ENCODE data around the gene GOLPH3. TPM values are rescaled to one million over a fixed set of nuclear protein-coding genes. Genes with fewer than 3 reads are reported as not detected.
A peak's percentile ranks its signal among the peaks of the same experiment; 100 is the strongest.
"Not testable (repeated sequence)": the region's sequence is repeated elsewhere in the genome, so short reads cannot be mapped to it uniquely, and the experiment has no call there.

Gene GOLPH3
- 154 TPM for total RNA-seq

DNA sequence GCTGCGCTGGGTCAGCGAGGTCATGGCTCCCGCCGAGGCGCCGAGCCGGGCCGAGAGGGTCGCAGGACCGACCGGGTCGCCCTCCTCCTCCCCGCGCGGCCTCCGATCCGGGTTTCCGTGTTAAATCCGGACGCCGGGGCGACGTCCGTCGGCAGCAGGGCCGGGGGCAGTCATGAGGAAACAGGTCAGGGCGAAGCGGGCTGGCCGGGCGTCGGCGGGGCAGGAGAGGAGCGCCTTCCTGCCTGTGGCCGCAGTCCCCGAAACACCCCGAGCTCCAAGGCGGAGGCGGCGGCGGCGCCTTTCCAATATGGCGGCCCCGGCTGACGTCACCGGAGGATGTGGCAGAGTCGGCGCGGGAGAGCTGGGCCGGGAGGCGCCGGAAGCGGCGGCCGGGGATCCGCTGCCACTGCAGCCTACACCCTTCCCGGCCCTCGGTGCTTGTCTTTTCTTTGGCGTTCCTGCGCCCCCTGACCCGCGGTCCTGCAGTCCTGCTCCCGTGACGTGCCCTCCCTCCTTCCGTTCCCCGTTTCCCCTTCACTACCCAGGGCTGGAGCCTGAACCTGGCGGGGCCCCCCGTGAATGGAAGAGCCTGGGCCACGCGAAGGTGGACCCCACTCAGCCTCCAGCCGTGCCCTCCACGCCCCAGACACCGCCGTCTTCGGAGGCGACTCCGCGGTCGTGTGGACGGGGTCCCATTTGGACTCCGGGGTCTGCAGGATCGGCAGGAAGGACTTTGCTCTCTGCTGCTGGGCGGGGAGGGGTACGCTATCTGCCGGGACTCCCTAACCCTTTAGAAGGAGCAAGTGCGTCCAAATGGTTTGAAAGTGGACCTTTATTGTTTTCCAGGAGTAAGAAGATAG, at the start of gene GOLPH3:
Gene GOLPH3, minus strand, starts transcription at position 309 of the 860 bp plus-strand sequence. Its CDS starts 285 bp downstream, at position 24.
- DNase-seq (ENCODE audit: low spot score) = peak; percentile 93

DNA sequence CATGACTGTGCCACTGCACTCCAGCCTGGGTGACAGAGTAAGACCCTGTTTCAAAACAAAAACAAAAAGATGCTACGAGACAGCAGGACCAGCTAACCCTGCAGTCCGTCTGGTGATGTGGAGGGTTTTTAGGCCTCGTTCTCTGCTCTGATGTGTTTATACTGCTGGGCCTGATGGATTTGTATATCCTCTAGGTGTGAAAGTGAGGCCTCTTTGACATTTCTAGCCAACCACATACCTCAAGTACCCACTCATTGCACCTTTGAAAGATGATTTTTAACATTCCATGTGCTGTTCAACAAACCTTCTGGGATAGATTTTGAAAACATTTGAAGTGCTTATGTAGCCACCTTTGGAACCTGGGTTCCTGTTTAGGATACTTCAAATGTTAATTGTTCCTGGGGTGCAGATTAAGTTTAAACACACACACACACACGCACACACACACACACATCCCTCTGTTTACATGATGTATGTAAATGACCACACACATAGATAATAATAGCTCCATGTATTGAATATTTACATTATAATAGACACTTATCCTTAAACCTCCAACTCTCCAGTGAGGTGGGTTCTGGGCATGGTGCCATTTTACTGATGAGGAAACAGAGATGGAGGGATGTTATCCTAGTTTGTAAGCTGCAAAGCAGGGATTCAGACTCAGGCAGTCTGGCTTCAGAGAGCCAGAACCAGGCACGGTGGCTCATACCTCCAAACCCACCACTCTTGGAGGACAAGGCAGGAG, 48.8 kb upstream of the GOLPH3 start:
- no peak for DNase-seq (ENCODE audit: low spot score)

DNA sequence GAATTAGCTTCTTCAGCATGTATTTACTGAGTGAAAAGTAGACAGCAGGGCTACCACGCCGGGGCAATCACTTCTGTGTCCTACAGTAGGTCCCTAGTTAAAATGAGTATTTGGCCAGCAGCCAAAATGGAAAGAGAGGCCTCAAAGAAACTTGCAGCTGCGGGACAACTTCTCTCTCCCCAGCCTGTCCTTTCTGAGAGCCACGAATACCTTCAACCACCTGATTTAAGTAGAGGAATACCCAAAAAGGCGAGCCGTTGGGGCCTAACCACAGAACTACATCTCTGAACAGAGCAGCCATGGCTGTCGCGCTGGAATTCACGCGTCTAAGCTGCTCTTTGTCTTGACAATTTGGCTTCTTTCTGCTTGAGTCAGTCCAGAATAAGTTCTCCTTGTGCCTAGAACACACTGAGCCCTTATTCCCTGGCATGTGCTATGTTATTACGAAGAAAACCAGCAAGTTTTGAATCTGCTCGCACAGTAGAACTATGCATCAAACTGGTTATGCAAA, 43.8 kb upstream of the GOLPH3 start:
- DNase-seq (ENCODE audit: low spot score) = no peak

DNA sequence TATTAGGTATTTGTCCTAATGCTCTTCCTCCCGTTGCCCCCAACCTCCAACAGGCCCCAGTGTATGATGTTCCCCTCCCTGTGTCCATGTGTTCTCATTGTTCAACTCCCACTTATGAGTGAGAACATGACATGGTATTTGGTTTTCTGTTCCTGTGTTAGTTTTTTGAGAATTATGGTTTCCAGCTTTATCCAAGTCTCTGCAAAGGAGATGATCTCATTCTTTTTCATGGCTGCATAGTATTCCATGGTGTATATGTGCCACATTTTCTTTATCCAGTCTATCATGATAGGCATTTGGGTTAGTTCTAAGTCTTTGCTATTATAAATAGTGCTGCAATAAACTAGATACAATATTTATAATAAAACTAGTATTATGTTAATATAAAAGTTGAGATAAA, 40.2 kb upstream of the GOLPH3 start:
- DNase-seq (ENCODE audit: low spot score) = not testable (repeated sequence)

DNA sequence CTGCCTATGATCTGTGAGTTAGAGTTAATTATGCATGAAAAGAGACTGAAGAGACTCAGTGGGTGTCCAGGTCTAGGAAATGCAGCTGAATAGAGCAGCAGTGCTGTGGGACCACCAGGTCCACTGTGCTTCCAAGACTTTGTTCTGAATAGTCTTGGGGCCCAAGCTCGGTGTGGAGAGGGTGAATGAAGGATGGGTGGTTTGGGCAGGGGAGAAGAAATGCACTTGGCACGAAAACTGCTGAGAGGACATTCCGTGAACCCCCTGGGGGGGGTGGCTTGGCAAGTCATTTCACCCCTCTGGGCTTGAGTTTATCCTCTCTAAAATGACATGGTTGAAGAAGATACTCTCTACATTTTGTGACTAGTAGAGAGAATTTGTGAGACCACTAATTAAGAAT, 36.0 kb upstream of the GOLPH3 start:
- DNase-seq (ENCODE audit: low spot score) = no peak

DNA sequence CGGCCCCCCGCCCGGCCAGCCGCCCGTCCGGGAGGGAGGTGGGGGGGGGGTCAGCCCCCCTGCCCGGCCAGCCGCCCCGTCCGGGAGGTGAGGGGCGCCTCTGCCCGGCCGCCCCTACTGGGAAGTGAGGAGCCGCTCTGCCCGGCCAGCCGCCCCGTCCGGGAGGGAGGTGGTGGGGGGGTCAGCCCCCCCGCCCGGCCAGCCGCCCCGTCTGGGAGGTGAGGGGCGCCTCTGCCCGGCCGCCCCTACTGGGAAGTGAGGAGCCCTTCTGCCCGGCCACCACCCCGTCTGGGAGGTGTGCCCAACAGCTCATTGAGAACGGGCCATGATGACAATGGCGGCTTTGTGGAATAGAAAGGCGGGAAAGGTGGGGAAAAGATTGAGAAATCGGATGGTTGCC, 34.7 kb upstream of the GOLPH3 start:
- DNase-seq (ENCODE audit: low spot score) = not testable (repeated sequence)

DNA sequence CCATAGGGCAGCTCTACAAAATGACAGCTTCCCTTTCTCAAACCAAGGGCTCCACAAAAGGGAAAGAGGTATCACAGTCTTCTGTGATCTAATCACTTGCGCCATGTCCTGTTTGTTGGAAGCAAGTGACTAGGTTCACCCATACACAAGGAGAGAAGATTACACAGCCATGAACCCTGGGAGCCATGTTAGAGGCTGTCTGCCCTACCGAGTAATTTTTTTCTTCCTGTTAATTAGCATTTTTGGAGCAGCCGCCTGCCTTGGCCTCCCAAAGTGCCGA, 33.2 kb upstream of the GOLPH3 start:
- DNase-seq (ENCODE audit: low spot score) = no peak

DNA sequence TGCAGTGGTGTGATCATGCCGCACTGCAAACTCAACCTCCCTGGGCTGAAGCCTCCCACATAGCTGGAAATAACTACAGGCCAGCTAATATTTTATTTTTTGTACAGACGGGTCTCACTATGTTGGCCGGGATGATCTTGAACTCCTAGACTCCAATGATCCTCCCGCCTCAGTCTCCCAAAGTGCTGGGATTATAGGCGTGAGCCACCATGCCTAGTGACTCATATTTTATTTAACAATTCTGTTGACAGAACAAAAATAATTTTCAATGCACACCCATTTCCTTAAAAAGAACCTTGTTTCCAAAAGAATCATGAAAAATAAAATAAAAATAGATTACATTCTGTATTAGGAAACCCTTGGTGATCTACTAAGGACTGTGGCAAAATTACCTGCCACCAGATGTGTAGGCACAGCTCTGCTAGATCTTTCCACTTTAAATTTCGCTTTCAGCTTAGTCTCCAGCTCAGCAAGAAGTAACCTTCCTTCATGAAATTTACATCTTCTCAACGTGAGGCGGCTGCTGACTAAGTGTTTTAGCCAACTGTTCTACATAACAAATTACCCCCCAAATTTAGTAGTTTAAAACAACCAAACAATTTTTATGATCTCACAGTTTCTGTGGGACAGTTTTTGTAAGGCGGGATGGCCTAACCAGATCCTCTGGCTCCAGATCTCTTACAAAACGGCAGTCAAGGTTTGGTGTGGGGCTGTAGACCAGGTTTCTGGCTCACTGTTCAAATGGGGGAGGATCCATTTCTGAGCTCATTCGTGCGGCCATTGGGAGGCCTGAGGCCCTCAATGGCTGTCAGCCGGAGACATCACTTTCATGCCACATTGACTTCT, 32.6 kb upstream of the GOLPH3 start:
- no peak for DNase-seq (ENCODE audit: low spot score)

DNA sequence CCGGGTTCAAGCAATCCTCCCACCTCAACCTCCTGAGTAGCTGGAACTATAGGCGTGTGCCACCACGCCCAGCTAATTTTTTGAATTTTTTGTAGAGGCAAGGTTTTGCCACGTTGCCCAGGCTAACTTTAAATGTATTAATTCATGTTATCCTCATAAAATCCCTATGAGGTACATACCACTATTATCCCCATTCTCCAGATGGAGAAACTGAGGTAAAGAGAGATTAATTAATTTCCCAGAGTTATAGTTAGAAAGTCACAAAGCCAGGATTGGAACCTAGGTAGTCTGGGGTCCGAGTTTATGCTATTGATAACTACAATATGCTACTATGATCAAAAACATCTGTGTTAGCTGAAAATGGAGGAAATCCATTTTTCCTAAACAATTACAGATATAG, 31.9 kb upstream of the GOLPH3 start:
- no peak for DNase-seq (ENCODE audit: low spot score)

DNA sequence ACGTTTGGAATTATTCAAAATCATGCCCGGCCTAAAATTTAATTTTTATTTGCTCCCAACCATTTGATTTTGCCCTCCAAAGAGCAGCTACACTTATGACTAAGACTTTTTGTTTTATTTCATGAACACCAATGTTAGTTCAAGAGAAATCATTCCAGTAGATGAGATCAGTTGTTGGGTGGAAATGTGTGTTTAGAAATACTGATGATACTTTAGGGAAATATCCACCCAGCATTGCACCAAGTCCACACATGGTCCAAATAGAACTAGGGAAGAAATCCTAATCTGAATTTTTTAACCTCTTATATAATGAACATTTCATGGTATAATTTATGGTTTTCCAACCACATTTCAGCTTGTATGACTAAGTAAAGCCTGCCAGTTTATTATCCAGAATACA, 28.3 kb upstream of the GOLPH3 start:
- DNase-seq (ENCODE audit: low spot score) = no peak

DNA sequence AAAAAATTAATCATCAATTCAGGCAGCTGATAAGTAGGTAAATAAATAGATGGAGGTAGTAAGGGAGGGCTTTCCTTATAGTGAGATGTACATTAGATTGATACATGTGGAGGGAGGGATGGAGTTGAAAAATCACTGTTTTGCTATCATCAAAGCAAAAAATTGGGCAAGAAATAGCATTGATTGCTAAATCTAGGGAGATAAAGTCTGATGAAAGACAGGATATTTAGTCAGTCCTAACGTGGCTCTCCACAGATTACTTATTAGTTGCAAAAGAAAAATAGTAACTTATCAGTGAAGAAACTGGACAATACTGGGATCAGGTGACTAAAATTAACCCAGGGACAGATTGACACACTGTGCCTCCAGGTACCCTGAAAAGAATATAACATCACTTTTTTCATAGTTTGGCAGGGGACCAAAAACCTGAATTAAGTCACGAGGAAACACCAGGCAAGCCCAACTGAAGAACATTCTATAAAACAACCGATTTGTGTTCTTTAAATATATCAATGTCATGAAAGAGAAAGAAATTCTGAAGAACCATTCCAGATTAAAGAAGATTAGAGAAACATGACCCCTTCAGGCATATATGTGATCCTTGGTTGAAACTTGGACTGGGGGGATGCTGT, 27.1 kb upstream of the GOLPH3 start:
- DNase-seq (ENCODE audit: low spot score) = no peak

DNA sequence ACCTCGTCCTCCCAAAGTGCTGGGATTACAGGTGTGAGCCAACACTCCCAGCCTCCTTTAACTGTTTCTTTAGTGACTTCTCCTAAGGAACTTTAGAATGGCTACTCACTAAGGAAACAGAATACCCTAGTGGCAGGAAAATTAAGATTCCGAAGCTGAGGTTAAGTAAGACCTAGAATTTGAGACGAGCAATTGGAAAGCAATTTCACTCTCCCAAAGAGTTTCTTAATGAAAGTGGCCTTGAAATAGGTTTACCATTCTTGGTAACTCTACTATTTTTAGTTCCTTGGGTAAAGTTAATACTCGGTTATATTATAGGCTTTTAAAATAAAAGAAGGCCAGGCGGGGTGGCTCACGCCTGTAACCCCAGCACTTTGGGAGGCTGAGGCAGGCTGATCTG, 22.9 kb upstream of the GOLPH3 start:
- DNase-seq (ENCODE audit: low spot score) = no peak

DNA sequence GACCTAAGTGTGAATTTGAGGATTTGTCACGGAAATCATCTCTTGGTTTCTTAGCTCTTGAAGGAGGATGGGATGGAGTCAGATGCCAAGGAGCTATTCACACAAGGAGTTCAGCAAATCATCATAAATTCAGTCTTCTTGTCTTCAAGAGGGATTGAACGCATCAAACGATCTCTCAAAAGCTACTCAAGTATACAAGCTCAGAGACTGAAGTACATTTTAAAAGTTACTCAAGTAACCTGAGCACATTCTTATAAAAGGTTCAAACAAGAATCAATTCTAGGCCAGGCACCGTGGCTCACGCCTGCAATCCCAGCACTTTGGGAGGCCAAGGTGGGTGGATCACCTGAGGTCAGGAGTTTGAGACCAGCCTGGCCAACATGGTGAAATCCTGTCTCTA, 21.1 kb upstream of the GOLPH3 start:
- no peak for DNase-seq (ENCODE audit: low spot score)

DNA sequence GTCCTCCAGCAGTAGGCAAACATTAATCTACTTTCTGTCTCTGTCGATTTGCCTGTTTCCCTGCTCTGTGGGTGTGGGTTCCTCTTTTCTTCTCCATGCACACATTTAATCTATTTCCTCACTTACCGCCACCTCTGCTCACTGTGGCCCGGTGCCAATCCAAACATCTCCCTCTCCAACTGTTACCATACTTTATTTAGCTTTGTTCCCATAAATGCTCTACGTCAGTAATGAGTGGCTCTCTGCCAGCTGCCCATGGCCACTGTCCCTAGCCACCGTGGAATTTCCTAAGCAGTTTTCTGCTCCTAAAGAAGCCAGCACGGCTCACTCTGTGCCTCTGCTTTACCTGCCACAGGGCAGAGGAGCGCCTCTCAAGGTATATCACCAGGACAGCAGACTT, 19.5 kb upstream of the GOLPH3 start:
- DNase-seq (ENCODE audit: low spot score) = peak; percentile 91

DNA sequence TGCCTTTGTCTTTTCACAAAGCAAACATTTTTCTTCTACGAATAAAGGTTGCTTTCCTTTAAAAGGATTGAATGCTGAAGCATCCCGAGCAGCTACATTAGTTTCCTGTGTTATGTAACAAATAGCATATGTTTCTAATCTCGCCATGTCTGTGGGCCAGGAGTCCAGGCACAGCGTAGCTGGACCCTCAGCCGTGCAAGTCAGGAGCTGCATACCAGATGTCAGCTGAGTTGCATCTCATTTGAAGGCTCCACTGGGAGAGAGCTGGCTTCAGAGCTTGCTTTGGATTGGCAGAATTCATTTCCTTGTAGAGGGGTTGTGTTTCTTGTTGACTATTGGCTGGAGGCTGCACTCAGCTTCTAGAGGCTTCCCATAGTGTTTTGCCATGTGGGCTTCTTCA, 16.0 kb upstream of the GOLPH3 start:
- DNase-seq (ENCODE audit: low spot score) = peak; percentile 40

DNA sequence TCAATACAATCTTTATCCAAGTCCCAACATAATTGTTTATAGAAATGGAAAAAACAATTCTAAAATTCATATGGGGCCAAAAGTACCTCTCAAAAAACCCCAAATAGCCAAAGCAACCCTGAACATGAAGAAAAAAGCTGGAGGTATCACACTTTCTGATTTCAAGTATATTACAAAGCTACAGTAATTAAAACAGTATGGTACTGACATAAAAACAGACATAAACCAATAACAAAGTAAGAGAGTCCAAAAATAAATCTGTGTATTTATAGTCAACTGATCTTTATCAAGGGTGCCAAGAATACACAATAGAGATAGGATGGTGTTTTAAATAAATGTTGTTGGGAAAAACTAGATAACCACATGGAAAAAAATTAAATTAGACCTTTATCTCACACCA, 13.6 kb upstream of the GOLPH3 start:
- DNase-seq (ENCODE audit: low spot score) = no peak

DNA sequence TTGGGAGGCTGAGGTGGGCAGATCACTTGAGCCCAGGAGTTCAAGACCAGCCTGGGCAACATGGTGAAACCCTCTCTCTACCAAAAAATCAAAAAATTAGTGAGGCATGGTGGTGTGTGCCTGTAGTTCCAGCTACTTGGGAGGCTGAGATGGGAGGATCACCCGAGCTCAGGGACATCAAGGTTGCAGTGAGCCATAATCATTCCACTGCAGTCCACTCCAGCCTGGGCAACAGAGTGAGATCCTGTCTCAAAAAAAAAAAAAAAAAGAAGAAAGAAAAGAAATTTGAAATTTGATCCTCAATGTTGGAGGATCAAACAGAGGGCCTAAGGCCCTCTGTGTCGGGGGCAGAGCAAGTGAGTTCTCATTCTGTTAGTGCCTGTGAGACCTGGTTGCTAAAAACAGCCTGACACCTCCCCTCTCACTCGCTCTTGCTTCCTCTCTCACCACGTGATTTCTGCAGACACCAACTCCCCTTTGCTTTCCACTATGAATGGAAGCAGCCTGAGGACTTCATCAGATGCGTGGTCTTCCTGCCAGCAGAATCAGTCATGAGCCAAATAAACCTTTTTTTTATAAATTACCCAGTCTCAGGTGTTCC, 8.4 kb upstream of the GOLPH3 start:
- DNase-seq (ENCODE audit: low spot score) = no peak

DNA sequence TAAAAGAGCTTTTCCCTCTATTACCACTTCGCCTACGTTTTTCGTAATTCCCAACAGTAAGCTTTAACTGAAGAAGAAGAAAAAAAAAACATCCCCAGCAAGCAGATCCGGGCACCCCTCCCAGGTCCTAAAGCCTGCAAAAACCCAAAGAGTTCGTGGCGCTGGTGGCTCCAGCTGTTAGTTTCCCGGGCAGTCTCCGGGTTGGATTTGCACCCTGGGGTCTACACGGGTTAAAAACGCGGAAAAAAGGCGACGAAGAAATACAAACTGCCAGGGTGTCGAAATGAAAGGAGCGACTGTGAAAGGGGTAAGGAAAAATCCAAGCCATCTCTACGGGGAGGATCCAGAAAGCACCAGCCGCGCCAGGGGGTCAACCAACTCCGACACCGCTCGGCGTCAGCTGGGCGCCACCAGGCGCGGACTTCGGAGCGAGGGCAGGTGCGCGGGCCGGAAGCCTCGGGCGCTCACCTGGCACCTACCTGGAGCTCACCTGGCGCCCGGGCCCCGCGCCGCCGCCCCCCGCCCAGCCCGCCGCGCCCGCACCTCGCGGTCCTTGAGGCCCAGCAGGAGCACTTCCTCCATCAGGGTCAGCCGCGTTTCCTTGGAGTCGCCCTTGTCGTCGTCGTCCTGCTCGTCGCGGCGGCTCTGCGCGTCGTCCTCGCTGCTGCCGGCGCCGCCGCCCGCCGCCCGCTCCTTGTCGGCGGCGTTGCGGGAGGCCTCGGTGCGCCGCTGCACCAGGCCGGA, 680 bp downstream of the GOLPH3 start:
- DNase-seq (ENCODE audit: low spot score) = peak; percentile 57

DNA sequence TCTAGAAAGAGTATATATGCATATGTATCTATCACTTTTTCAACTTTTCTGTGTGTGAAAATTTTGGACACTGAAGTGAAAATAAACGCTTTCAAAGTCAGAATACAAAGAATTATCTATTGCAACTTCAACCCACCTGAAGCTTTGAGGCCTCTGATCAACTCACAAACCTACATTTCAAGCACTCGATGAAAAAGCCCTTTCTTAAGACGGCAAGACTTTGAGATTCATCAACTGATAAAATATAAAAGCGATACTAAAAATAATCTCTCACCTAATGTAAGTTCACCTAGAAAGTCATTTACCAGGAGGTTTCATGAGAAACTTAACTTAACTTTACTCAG, 1.2 kb downstream of the GOLPH3 start:
- DNase-seq (ENCODE audit: low spot score) = no peak

DNA sequence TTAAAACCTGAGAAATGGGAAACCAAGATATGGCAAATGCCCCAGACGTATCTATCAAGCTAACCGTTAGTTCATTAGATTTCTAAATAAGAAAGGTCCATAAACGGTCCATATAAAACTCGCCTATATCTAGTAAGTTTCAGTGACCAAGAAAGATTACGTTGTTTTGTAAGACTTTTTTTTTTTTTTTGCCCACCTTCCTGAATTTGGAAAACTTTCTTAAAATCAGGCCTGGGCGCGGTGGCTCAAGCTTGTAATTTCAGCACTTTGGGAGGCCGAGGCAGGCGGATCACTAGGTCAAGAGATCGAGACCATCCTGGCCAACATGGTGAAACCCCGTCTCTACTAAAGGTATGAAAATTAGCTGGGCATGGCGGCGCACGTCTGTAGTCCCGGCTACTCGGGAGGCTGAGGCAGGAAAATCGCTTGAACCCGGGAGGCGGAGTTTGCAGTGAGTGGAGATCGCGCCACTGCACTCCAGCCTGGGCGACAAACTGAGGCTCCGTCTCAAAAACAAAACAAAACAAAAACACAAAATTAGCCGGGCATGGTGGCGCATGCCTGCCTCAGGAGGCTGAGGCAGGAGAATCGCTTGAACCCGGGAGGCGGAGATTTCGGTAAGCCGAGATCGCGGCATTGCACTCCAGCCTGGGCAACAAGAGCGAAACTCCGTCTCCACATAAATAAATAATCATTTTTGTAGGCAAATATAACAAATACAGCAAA, 1.8 kb downstream of the GOLPH3 start:
- DNase-seq (ENCODE audit: low spot score) = peak; percentile 13

Data from mucosa of gallbladder (tissue), 1 donor.